Prostate gland (tissue), 2 donors: ENCODE measurements around the gene PDSS1.

Experiments used
- POLR2A ChIP-seq: fragments of 450-650 bp; IDR thresholded peaks from one replicate; pipeline ENCODE4 v1.6.1; 2016; ENCODE audit warnings: antibody characterized with exemption, mild to moderate bottlenecking
- POLR2AphosphoS5 ChIP-seq: sonication (generic); formaldehyde crosslinking; IDR thresholded peaks from one replicate; pipeline ENCODE4 v1.6.1; 2017; ENCODE audit warnings: antibody characterized with exemption
- TF ChIP-seq, protein P1 (sequence below), 4 experiments: fragments of 200-600 bp in 2 of 4; fragments of 450-650 bp in 2 of 4; sonication (generic) in 2 of 4; IDR thresholded peaks; 1 replicate in 3 of 4; 2 replicates in 1 of 4; pipeline ENCODE4 v1.5.1; 2016 to 2019; ENCODE audit warnings: antibody characterized with exemption in 4 of 4, mild to moderate bottlenecking in 2 of 4, moderate library complexity in 2 of 4

DNA sequence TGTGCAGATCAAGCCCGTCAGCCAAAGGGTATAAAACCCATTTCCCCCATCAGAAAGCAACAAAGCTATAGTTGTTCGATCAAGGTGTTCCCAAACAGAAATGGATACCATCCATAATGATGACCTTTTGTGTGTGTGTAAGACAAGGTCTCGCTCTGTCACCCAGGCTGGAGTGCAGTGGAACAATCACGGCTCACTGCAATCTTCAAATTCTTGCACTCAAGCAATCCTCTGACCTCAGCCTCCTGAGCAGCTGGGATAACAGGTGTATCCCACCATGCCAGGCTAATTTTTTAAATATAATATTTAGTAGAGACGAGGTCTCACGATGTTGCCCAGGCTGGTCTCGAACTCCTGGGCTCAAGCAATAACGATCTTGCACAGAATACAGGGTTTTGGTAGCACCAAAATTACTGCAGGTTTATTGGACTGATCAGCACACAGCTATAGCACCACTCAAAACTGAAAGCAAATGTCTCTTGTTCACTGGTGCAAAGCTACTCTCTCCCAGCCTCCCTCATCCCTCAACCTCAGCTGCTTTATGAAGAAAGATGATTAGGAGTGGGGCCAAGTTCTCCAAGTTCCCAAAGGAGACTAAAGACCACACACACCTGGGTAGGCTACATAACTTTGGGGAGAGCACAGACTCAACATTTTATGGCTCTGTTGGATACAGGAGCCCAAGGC is 82.7 kb downstream of the PDSS1 start:
- TF ChIP-seq, protein P1, sequence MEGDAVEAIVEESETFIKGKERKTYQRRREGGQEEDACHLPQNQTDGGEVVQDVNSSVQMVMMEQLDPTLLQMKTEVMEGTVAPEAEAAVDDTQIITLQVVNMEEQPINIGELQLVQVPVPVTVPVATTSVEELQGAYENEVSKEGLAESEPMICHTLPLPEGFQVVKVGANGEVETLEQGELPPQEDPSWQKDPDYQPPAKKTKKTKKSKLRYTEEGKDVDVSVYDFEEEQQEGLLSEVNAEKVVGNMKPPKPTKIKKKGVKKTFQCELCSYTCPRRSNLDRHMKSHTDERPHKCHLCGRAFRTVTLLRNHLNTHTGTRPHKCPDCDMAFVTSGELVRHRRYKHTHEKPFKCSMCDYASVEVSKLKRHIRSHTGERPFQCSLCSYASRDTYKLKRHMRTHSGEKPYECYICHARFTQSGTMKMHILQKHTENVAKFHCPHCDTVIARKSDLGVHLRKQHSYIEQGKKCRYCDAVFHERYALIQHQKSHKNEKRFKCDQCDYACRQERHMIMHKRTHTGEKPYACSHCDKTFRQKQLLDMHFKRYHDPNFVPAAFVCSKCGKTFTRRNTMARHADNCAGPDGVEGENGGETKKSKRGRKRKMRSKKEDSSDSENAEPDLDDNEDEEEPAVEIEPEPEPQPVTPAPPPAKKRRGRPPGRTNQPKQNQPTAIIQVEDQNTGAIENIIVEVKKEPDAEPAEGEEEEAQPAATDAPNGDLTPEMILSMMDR (IDR thresholded peaks at IDR 0.05) = no peak
- no peak for TF ChIP-seq POLR2A
- no peak for TF ChIP-seq POLR2AphosphoS5
